Stimulated activated memory B cell treated with anti-CD40 and anti-IgM and Interleukin-4, amounts not matched to agents 10 μg/mL and 1 μg/mL and 100 μg/mL, for 72 hours (primary cell): Measurements from ENCODE around the gene GUCD1.
"Not testable (repeated sequence)": the region's sequence is repeated elsewhere in the genome, so short reads cannot be mapped to it uniquely, and the experiment has no call there.

Experiments
- ATAC-seq: fragments of 150-1000 bp; cut with Tn5 transposase; 2 replicates; pipeline ENCODE4 v1.10.0; 2021
- H3K27ac Mint-ChIP-seq: one replicate; pipeline ENCODE4 v1.8.0; 2022; ENCODE audit warnings: mild to moderate bottlenecking, mixed read lengths
- H3K27me3 Mint-ChIP-seq: one replicate; pipeline ENCODE4 v1.8.0; 2022; ENCODE audit warnings: mixed read lengths
- H3K36me3 Mint-ChIP-seq: one replicate; pipeline ENCODE4 v1.8.0; 2022; ENCODE audit warnings: mixed read lengths
- H3K4me1 Mint-ChIP-seq: one replicate; pipeline ENCODE4 v1.8.0; 2022; ENCODE audit warnings: mixed read lengths
- H3K4me3 Mint-ChIP-seq: one replicate; pipeline ENCODE4 v1.8.0; 2022; ENCODE audit warnings: mild to moderate bottlenecking, moderate library complexity, mixed read lengths
- H3K9me3 Mint-ChIP-seq: one replicate; pipeline ENCODE4 v1.8.0; 2022; ENCODE audit warnings: mixed read lengths

Gene GUCD1

DNA sequence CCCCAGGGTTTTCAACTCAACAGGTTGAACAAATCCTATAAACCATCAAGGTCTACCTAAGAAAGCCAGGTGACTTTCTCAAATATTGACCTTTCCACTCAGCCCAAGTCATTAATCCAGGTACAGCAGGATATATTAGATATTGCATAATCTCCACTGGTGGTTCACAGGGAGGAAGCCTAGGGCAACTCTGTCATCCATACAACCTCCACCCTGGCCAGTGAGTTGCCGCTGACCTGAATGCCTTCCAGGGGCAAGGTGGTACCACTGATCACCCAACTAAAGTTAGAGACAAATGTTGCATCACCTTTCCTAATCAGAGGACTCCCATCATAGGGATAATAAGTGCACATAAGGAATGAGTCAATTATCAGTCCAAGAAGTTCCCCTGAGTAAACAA lies 22.9 kb downstream of the GUCD1 start:
- ATAC-seq: no peak
- Mint-ChIP-seq H3K9me3 (peaks cover 3% of the 10 kb centered on the region), H3K4me3 (no peak overlapping the region), H3K36me3 (no peaks in the 10 kb centered on the region), H3K4me1 (peaks cover 8% of the 10 kb centered on the region), H3K27me3 (no peaks in the 10 kb centered on the region), H3K27ac (no peak overlapping the region)

DNA sequence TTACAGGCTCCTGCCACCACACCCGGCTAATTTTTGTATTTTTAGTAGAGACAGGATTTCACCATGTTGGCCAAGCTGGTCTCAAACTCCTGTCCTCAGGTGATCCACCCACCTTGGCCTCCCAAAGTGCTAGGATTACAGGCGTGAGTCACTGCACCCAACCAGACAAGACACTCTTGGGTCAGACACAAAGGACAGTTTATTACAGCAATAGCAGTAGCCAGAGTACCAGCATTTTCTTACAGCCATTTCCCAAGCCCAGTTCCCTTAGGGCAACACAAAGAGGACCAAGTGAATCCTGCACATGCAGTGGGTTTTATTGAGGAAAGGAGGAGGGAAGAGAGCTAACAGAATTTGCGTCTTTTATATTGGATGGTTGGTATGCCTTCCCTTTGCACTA lies 24.0 kb downstream of the GUCD1 start:
- not testable (repeated sequence) for H3K36me3 Mint-ChIP-seq, H3K4me3 Mint-ChIP-seq, H3K4me1 Mint-ChIP-seq, H3K9me3 Mint-ChIP-seq, H3K27ac Mint-ChIP-seq, ATAC-seq, H3K27me3 Mint-ChIP-seq

DNA sequence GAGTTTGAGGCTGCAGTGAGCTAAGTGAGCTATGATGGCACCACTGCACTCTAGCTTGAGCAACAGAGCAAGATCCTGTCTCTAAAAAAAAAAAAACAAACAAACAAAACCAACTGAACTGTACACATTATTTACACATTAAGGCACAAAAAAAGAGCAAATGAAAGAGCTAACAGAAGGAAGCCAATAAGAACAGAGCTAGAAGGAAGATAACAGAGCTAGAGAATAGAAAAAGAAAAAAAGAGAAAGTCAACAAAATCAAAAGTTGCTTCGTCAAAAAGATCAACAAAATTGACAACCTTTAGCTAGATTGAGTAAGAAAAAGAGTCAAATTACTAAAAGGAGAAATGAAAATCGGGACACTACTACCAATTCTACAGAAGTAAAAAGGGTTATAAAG lies 25.0 kb downstream of the GUCD1 start:
- H3K9me3 Mint-ChIP-seq: peaks cover 3% of the 10 kb centered on the region

DNA sequence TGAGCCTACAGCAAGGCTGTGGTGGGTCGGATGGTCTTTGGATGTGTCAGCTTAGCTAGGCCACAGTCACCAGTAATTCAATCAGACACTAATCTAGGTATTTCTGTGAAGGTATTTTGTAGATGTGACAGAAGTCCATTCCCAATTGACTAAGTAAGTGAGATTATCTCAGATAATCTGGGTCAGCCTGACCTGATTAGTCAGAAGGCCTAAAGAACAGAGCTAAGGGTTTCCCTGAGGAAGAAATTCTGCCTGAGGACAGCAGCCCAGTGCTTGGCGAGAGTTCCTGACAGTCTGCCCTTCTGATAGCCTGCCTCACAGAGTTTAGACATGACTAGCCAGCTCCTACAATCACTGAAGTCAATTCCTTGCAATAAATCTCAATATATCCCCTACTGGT lies 28.7 kb downstream of the GUCD1 start:
- H3K4me1 Mint-ChIP-seq: peaks cover 25% of the 10 kb centered on the region
- ATAC-seq: no peak
- H3K27ac Mint-ChIP-seq: peak overlapping the region; percentile 60
- no peaks in the 10 kb centered on the region for H3K36me3 Mint-ChIP-seq
- no peak overlapping the region for H3K4me3 Mint-ChIP-seq
- H3K9me3 Mint-ChIP-seq: peaks cover 3% of the 10 kb centered on the region
- H3K27me3 Mint-ChIP-seq: no peaks in the 10 kb centered on the region

More for the DNA sequence above, 25.0 kb downstream of the GUCD1 start:
- H3K27me3 Mint-ChIP-seq: no peaks in the 10 kb centered on the region
- H3K4me1 Mint-ChIP-seq: peaks cover 16% of the 10 kb centered on the region
- ATAC-seq: no peak
- no peak overlapping the region for H3K4me3 Mint-ChIP-seq
- H3K27ac Mint-ChIP-seq: no peak overlapping the region
- no peaks in the 10 kb centered on the region for H3K36me3 Mint-ChIP-seq

DNA sequence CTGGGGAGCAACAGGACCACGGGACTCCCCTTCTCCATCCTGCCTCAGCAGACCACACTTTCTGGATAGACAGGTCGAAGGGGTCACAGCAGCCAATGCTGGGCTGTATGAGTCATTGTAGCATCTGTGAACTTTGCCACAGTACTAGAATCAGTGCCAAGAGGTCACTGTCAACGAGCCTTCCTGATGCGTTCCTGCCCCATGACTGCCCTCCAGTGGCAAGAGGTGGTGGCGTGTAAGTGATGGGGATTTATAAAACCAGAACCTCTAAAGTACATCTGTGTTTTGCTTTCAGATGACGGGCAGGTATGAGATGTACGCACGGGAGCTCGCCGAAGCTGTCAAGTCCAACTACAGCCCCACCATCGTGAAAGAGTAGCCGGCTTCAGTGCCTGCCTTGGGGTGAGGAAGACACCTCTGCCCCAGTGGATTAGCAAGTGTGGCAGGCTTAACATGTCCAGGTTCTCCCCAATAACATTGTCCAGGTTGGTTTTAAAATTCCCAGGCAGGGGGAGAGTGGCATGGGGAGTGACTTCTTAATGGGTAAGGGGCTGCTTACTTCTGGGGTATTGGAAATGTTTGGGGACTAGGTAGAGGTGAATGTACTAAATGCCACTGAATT lies 29.4 kb downstream of the GUCD1 start:
- Mint-ChIP-seq H3K4me1 (peaks cover 25% of the 10 kb centered on the region), H3K27ac (peak overlapping the region; percentile 60), H3K36me3 (no peaks in the 10 kb centered on the region), H3K4me3 (no peak overlapping the region), H3K9me3 (peaks cover 3% of the 10 kb centered on the region), H3K27me3 (no peaks in the 10 kb centered on the region)
- ATAC-seq: peak; percentile 95

DNA sequence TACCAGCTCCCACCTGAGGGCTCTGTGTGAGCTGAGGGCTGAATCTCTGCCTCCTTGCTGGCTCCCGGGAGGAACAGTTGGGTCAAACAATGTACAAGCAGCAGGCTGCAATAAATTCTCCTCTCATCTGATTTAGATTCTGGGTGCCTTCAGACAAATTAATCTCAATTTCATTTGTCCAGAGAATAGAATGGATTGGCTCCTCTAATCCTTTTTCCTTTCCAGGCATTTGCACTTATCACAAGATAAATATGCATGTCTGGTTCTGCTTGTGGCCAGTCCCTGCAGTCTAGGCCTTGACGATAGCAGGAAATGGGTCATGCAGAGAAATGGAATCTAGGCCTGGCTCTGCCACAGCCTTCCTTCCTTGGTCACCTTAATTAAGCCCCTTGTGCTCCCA lies 31.1 kb downstream of the GUCD1 start:
- no peak overlapping the region for H3K27ac Mint-ChIP-seq
- ATAC-seq: no peak

DNA sequence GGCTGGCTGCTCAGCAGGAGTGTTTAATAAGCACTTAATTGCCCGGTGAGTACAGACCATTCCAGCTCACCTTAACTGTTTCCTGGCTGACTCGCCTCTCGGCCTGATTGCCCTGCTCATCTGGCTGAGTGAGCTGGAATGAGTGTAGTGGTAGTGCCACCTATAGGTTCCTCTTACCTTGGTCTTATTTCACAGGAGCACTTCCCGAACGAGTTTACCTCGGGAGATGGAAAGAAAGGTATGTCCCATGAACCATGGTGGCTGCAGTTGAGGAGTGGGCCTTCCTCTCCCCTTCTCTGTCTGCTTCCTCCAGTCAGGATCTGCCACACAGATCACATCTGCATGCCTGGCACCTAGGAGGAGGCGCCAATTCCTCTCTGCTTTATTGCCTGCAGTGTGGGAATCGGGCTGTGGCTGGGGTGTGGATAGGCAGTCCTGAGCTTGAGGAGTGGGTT lies 33.1 kb downstream of the GUCD1 start:
- Mint-ChIP-seq H3K4me3 (peak overlapping the region; percentile 62), H3K36me3 (no peaks in the 10 kb centered on the region), H3K27ac (no peak overlapping the region)

More for the DNA sequence above, 31.1 kb downstream of the GUCD1 start:
- peaks cover 26% of the 10 kb centered on the region for H3K4me1 Mint-ChIP-seq
- H3K36me3 Mint-ChIP-seq: no peaks in the 10 kb centered on the region
- no peaks in the 10 kb centered on the region for H3K27me3 Mint-ChIP-seq
- no peak overlapping the region for H3K4me3 Mint-ChIP-seq
- no peaks in the 10 kb centered on the region for H3K9me3 Mint-ChIP-seq

DNA sequence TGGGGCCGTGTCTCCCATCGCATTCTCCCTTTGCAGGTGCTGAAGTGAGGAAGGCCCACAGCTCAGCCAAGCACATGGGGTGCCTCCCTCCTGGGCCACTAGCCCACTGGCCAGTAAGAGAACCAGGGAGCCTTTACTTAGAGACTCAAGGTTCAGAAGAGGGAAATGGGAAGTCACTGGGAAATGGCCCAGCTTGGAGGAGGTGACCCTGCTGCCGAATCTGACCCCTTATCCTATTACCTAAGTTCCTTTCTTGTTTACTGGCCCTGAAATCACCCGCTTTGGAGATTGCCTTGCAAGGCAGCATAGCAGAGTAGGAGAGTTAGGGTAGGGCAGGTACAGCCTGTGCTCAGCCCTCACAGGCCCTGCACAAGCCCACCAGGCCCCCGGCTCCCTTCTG lies 35.4 kb downstream of the GUCD1 start:
- Mint-ChIP-seq H3K9me3 (no peaks in the 10 kb centered on the region), H3K27me3 (peaks cover 22% of the 10 kb centered on the region), H3K4me1 (peaks cover 47% of the 10 kb centered on the region), H3K27ac (no peak overlapping the region), H3K4me3 (no peak overlapping the region), H3K36me3 (no peaks in the 10 kb centered on the region)
- no peak for ATAC-seq

More for the DNA sequence above, 33.1 kb downstream of the GUCD1 start:
- peak; percentile 64 for ATAC-seq
- Mint-ChIP-seq H3K4me1 (peaks cover 32% of the 10 kb centered on the region), H3K9me3 (no peaks in the 10 kb centered on the region), H3K27me3 (peaks cover 16% of the 10 kb centered on the region)

DNA sequence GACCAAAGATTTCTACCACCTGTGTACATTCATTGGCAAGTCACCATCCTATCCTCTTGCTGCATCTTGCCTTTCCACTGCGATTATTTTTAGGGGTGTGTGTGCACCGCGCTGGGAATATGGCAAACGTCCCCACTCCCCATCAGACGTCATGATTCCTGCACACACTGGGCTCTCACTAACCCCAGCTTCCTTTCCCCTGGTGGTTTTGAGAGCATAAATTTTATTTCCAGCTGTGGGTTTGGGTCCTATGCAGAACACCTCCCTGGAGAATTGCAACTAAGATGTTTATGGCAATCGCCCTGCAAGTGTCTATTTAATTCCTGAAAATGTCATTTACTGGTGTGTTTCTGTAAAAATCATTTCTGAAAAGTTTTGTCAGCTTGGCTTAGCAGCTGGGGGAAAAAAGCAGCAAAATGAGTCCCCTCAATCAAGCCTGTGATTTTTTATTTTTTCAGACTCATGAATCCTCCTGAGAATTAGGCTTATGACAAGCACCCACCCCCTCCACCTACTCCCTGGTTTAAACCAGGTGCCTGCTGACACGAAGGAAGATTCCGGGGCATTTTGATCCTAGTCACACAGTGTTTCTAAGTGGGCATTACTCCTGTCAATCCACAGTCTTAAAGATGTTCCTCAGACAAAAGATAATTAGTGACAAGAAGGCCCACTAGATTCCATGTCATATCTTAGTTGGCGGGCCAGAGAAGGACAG lies 36.0 kb downstream of the GUCD1 start:
- peaks cover 22% of the 10 kb centered on the region for H3K27me3 Mint-ChIP-seq
- peaks cover 53% of the 10 kb centered on the region for H3K4me1 Mint-ChIP-seq
- no peak for ATAC-seq
- no peaks in the 10 kb centered on the region for H3K36me3 Mint-ChIP-seq
- no peak overlapping the region for H3K27ac Mint-ChIP-seq
- no peak overlapping the region for H3K4me3 Mint-ChIP-seq
- H3K9me3 Mint-ChIP-seq: no peaks in the 10 kb centered on the region

DNA sequence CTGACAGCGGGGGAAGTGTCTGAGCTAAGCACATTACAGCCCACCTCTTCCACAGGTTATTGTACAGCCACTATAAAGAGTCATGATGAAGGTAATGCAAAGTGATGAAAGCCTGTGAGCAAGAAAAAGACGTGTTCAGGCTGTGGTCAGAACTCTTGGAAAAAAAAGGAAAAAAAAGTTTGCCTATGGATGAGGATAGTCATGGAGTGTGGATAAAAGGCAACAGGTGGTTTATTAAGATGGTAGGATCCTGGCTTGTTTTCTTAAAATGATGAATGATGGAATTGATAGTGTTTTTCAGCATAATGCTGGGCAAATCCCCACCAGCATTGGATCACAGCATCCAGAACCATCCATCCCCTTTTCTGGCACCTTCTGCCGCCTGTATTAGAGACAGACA lies 36.7 kb downstream of the GUCD1 start:
- H3K27me3 Mint-ChIP-seq: peaks cover 22% of the 10 kb centered on the region
- no peaks in the 10 kb centered on the region for H3K36me3 Mint-ChIP-seq
- no peak overlapping the region for H3K27ac Mint-ChIP-seq
- H3K9me3 Mint-ChIP-seq: no peaks in the 10 kb centered on the region
- H3K4me1 Mint-ChIP-seq: peaks cover 60% of the 10 kb centered on the region
- no peak overlapping the region for H3K4me3 Mint-ChIP-seq
- no peak for ATAC-seq

DNA sequence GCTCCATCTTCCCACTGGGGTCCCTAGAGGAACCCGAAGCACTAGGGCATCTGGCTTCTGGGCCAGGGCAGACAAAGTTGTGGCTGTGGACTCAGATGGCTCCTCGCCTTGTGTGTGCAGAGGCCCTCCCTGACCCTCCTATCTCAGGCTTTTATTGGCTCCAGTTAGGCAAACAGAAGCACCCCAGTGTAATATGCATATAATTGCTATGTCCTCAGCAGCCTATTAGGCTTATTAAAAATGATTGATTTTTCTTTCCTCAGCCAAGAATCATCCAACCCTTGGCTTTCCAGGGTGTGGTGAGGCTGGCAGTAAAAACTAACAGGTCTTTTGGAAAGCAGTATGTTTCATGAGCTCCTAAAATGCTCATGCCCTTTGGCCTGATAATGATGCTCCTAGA lies 37.5 kb downstream of the GUCD1 start:
- Mint-ChIP-seq H3K4me3 (no peak overlapping the region), H3K27me3 (peaks cover 22% of the 10 kb centered on the region), H3K36me3 (no peaks in the 10 kb centered on the region), H3K9me3 (no peaks in the 10 kb centered on the region), H3K27ac (peak overlapping the region; percentile 24), H3K4me1 (peaks cover 68% of the 10 kb centered on the region)
- ATAC-seq: no peak

DNA sequence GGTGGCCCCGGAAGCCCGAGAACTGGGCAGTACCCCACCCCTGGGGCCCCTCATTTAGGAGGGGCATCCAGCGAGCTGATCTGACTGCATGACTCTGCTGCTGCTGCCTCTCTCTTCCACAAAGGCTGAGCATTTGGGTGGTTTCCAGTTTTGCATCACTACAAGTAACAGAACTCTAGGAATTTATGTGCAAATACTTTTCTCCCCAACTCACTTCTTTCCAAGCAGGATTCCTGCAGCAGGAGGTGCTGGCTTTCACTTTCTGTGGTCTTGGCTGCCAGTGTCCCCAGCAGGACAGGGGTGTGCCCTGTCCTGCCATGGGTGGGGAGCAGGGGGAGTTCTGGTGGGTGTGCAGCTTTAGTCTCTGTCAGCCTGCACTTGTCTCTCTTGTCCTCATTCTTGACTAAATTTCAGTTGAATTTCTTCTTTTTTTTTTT lies 38.6 kb downstream of the GUCD1 start:
- peak; percentile 25 for ATAC-seq
- Mint-ChIP-seq H3K36me3 (no peaks in the 10 kb centered on the region), H3K27me3 (peaks cover 22% of the 10 kb centered on the region), H3K4me1 (peaks cover 69% of the 10 kb centered on the region), H3K27ac (peak overlapping the region; percentile 24), H3K9me3 (no peaks in the 10 kb centered on the region), H3K4me3 (no peak overlapping the region)

DNA sequence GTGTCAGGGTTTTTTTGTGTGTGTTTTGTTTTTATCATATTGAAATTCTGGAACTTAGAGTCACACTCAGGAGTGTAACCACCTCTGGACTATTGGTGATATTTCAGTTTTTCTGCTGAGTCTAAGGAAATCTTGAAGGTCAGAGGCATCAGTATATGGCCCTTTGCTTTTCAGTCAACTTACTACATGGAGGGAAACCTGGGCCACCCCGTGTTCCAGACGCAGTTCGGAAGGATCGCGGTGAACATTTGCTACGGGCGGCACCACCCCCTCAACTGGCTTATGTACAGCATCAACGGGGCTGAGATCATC lies 40.0 kb downstream of the GUCD1 start:
- peaks cover 83% of the 10 kb centered on the region for H3K4me1 Mint-ChIP-seq
- no peak overlapping the region for H3K4me3 Mint-ChIP-seq
- ATAC-seq: no peak
- H3K36me3 Mint-ChIP-seq: no peaks in the 10 kb centered on the region
- H3K27me3 Mint-ChIP-seq: peaks cover 22% of the 10 kb centered on the region
- no peaks in the 10 kb centered on the region for H3K9me3 Mint-ChIP-seq
- peak overlapping the region; percentile 35 for H3K27ac Mint-ChIP-seq

DNA sequence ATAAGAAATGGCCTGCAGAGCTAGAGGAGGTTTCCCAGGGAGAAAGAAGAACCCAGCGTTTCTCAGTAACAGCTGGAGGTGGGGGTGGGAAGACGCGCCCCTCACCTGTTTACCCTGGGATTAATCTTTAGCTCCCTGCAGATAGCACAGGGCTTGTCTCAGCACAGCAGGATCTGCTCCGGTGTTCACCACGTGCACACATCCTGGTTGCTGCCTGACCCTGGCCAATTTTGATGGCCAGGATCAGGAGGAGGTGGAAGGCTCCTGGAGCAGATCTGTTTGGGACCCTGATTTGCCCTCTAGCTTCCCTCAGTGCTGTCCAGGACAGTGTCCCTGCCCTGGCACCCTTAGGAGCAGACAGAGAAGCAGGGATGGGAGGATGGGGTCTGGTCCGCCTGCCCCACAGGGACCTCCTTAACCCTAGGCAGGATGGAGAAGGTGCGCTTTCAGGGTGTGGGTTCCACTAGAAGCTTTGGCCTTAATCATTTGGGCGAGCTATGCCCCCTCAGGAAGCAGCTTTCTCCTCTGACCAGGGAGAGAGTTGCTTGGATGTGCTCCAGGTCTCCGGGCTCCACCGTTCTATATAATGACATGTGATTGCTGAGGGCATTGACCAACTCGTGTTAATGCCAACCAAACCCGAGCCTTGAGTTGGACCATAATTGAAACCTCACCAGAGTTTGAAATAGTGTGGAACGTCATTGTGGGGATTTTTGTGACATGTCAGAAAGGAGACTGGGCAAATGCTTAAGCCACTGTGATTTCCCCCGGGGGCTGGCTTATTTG lies 40.5 kb downstream of the GUCD1 start:
- Mint-ChIP-seq H3K27ac (peak overlapping the region; percentile 35), H3K4me3 (no peak overlapping the region), H3K9me3 (no peaks in the 10 kb centered on the region), H3K27me3 (peaks cover 22% of the 10 kb centered on the region), H3K36me3 (no peaks in the 10 kb centered on the region), H3K4me1 (peaks cover 83% of the 10 kb centered on the region)
- peak; percentile 73 for ATAC-seq

DNA sequence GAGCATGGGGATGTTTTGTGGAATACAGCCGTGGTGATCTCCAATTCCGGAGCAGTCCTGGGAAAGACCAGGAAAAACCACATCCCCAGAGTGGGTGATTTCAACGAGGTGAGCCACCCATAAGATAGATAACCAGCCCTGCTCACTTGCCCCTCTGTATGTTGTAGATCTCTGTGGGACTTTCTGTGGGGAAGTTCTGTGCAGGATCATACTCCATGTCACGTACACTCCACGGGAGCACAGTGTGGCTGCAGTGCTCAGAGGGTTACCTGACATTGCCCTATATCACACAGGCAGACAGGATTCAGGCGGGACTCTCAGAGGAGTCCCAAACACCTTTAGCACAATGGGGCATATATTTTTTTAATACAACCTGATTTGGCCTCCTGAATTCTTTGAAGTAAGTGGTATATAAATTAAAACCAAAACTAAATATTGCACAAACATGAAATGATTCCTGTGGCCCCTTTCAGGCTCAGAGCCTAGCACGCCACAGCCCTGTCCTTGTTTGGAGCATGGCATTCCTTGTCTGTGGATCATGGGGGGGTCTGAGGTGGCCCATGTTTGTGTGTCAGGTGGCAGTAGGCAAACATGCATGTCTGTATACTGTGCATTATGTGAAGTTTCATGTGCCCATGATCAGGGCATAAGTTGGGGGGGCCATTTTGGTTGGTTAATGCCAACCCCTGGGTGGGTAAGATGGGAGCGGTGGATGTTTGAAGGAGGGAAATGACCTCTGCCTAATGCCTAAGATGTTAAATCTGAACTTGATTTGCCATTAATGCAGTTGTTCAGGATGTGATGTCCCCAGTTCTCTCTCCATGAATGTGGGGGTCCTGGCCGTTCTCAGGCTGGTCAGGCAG lies 41.3 kb downstream of the GUCD1 start:
- Mint-ChIP-seq H3K36me3 (no peaks in the 10 kb centered on the region), H3K9me3 (no peaks in the 10 kb centered on the region), H3K27me3 (peaks cover 22% of the 10 kb centered on the region), H3K4me3 (no peak overlapping the region), H3K4me1 (peaks cover 83% of the 10 kb centered on the region), H3K27ac (peak overlapping the region; percentile 35)
- no peak for ATAC-seq
